HCT116 (cell line): ENCODE measurements around the gene ZNRF4. TPM values are rescaled to one million over a fixed set of nuclear protein-coding genes. Genes with fewer than 3 reads are reported as not detected.

Experiments used
- ATAC-seq: fragments of 200-7000 bp; cut with Tn5 transposase; 2 replicates; pipeline ENCODE4 v1.9.1; 2020; ENCODE audit warnings: mild to moderate bottlenecking, moderate library complexity
- BruUV-seq: library from RNA; stranded (reverse); fragments of 400-500 nt; replicated peaks from 2 replicates; lab custom pipeline; 2021; lab: Mats Ljungman, UMichigan
- CTCF ChIA-PET: fragments of 300-600 bp; sonication (Branson Sonifier 250); formaldehyde crosslinking; loops from one replicate; lab custom pipeline; 2021; ENCODE audit warnings: antibody characterized with exemption; lab: Charles Lee
- POLR2A ChIA-PET: fragments of 300-600, 350-600 bp; sonication (Branson Sonifier 250); formaldehyde crosslinking; loops from one replicate; lab custom pipeline; 2021; ENCODE audit warnings: antibody characterized with exemption; lab: Charles Lee
- RAD21 ChIA-PET, 2 experiments: fragments of 300-600 bp; sonication (Branson Sonifier 250); formaldehyde crosslinking; loops; one replicate each; lab custom pipeline; 2023; ENCODE audit warnings: low total read pairs in 2 of 2; ENCODE audit not compliant: uncharacterized antibody in 2 of 2, unreplicated experiment in 2 of 2, low non-redundant PET in 1 of 2; lab: Charles Lee
- DNase-seq: peaks from one replicate; pipeline ENCODE4 v3.0.0-alpha.2; 2010; ENCODE audit warnings: low read depth, low spot score
- H2AFZ ChIP-seq: fragments of 200-600 bp; shearing (Covaris generic), sonication (generic); 2 replicates; pipeline ENCODE4 v1.6.1; 2017; ENCODE audit warnings: low read depth, mixed run types, mixed read lengths, antibody characterized with exemption, low read length; ENCODE audit not compliant: poor library complexity, severe bottlenecking
- H3K27ac ChIP-seq: 2 replicates; pipeline ENCODE4 v1.5.1; 2012; ENCODE audit warnings: low read depth, low read length
- H3K27me3 ChIP-seq: fragments of 200-600 bp; sonication (generic); 2 replicates; pipeline ENCODE4 v1.6.1; 2016; ENCODE audit warnings: mixed run types, low read length, mixed read lengths; ENCODE audit not compliant: insufficient read depth
- H3K36me3 ChIP-seq, 2 experiments: fragments of 200-500 bp in 1 of 2; fragments of 200-600 bp in 1 of 2; sonication (Bioruptor generic) in 1 of 2; sonication (generic) in 1 of 2; 2 replicates each; pipeline versions ENCODE4 v1.5.1 to v1.6.1; 2014 to 2016; ENCODE audit warnings: low read length in 2 of 2, inconsistent platforms in 1 of 2, mixed read lengths in 1 of 2, mixed run types in 1 of 2; ENCODE audit not compliant: insufficient read depth in 2 of 2, control insufficient read depth in 1 of 2
- H3K4me1 ChIP-seq, 2 experiments: fragments of 200-600 bp in 1 of 2; sonication (generic) in 1 of 2; 2 replicates each; pipeline versions ENCODE4 v1.5.1 to v1.6.1; 2012 to 2017; ENCODE audit warnings: low read length in 2 of 2, inconsistent platforms in 1 of 2, mild to moderate bottlenecking in 1 of 2, mixed read lengths in 1 of 2, mixed run types in 1 of 2, moderate library complexity in 1 of 2; ENCODE audit not compliant: insufficient read depth in 2 of 2, control insufficient read depth in 1 of 2
- H3K4me2 ChIP-seq: fragments of 200-600 bp; sonication (generic); 2 replicates; pipeline ENCODE4 v1.6.1; 2017; ENCODE audit warnings: mixed run types, low read length, mixed read lengths
- H3K4me3 ChIP-seq, 2 experiments: fragments of 200-600 bp in 1 of 2; sonication (generic) in 1 of 2; replicated peaks in 1 of 2; 2 replicates each; pipeline ENCODE4 v1.5.1; 2011 to 2016; ENCODE audit warnings: low read length in 2 of 2, control low read depth in 1 of 2, low read depth in 1 of 2, mild to moderate bottlenecking in 1 of 2, mixed read lengths in 1 of 2, mixed run types in 1 of 2
- H3K79me2 ChIP-seq: fragments of 200-600 bp; sonication (generic); 2 replicates; pipeline ENCODE4 v1.6.1; 2017; ENCODE audit warnings: mild to moderate bottlenecking, mixed run types, low read length, moderate library complexity, mixed read lengths; ENCODE audit not compliant: insufficient read depth
- H3K9ac ChIP-seq: fragments of 200-600 bp; sonication (generic); 2 replicates; pipeline ENCODE4 v1.6.1; 2016; ENCODE audit warnings: low read length, mixed read lengths
- H3K9me2 ChIP-seq: fragments of 200-600 bp; sonication (generic), shearing (Covaris generic); 2 replicates; pipeline ENCODE4 v1.6.1; 2017; ENCODE audit warnings: mixed run types, mild to moderate bottlenecking, moderate library complexity; ENCODE audit not compliant: insufficient read depth
- H3K9me3 ChIP-seq, 2 experiments: fragments of 200-500 bp in 1 of 2; fragments of 200-600 bp in 1 of 2; sonication (Bioruptor generic) in 1 of 2; sonication (generic) in 1 of 2; 2 replicates each; pipeline ENCODE4 v1.6.1; 2014 to 2017; ENCODE audit warnings: low read length in 2 of 2, mixed read lengths in 2 of 2, inconsistent platforms in 1 of 2, low read depth in 1 of 2, mild to moderate bottlenecking in 1 of 2, mixed run types in 1 of 2, moderate library complexity in 1 of 2; ENCODE audit not compliant: control insufficient read depth in 1 of 2, insufficient read depth in 1 of 2
- H4K20me1 ChIP-seq: fragments of 200-600 bp; sonication (generic), shearing (Covaris generic); 2 replicates; pipeline ENCODE4 v1.6.1; 2017; ENCODE audit warnings: mixed run types, mild to moderate bottlenecking, moderate library complexity; ENCODE audit not compliant: insufficient read depth
- CBX3 ChIP-seq: IDR thresholded peaks from 2 replicates; pipeline ENCODE4 v1.6.1; 2012; ENCODE audit warnings: low read depth
- CTCF ChIP-seq, 3 experiments: fragments of 200-600 bp in 1 of 3; sonication (generic) in 1 of 3; IDR thresholded peaks in 2 of 3; conservative IDR thresholded peaks in 1 of 3; 2 replicates each; pipeline ENCODE4 v1.5.1; 2012 to 2017; ENCODE audit warnings: low read depth in 2 of 3, low read length in 2 of 3, antibody characterized with exemption in 1 of 3, borderline replicate concordance in 1 of 3, control low read depth in 1 of 3, mild to moderate bottlenecking in 1 of 3, mixed read lengths in 1 of 3, mixed run types in 1 of 3, moderate library complexity in 1 of 3; ENCODE audit not compliant: insufficient read depth in 1 of 3
- EGR1 ChIP-seq: IDR thresholded peaks from 2 replicates; pipeline ENCODE4 v1.6.1; 2012; ENCODE audit warnings: low read depth
- EZH2phosphoT487 ChIP-seq: fragments of 200-600 bp; IDR thresholded peaks from 2 replicates; pipeline ENCODE4 v1.6.1; 2018; ENCODE audit warnings: antibody characterized with exemption, borderline replicate concordance
- JUND ChIP-seq: IDR thresholded peaks from 2 replicates; pipeline ENCODE4 v1.6.1; 2012
- MAX ChIP-seq: IDR thresholded peaks from 2 replicates; pipeline ENCODE4 v1.6.1; 2012
- POLR2A ChIP-seq: IDR thresholded peaks from 2 replicates; pipeline ENCODE4 v1.7.0; 2011; ENCODE audit warnings: borderline replicate concordance; ENCODE audit not compliant: insufficient read depth, insufficient read length; ENCODE audit errors: extremely low read depth
- REST ChIP-seq: IDR thresholded peaks from 2 replicates; pipeline ENCODE4 v1.6.1; 2012; ENCODE audit warnings: low read depth
- SIN3A ChIP-seq: IDR thresholded peaks from 2 replicates; pipeline ENCODE4 v1.6.1; 2012; ENCODE audit warnings: low read depth
- SRF ChIP-seq: IDR thresholded peaks from 2 replicates; pipeline ENCODE4 v1.6.1; 2012; ENCODE audit warnings: low read depth
- ZBTB33 ChIP-seq: IDR thresholded peaks from 2 replicates; pipeline ENCODE4 v1.6.1; 2011; ENCODE audit warnings: mild to moderate bottlenecking, low read length, moderate library complexity; ENCODE audit not compliant: insufficient replicate concordance; ENCODE audit errors: extremely low read depth
- ZFX ChIP-seq: fragments of 450-650 bp; IDR thresholded peaks from 2 replicates; pipeline ENCODE4 v1.6.1; 2017
- ZNF274 ChIP-seq: fragments of 200-500 bp; sonication (Bioruptor generic); IDR thresholded peaks from 2 replicates; pipeline ENCODE4 v1.6.1; 2014; ENCODE audit warnings: mild to moderate bottlenecking, low read depth, low read length, inconsistent platforms
- intact Hi-C: fragments of 100-400 bp; cut with micrococcal nuclease; formaldehyde crosslinking; loops from 2 replicates; pipeline ENCODE4 v1.10.0; 2022
- total RNA-seq: library from RNA; stranded (reverse); gene quantifications from one replicate; pipeline ENCODE4 v1.2.1, GENCODE V29; 2021; ENCODE audit not compliant: unreplicated experiment

Gene ZNRF4
- total RNA-seq, 1 experiment from 2014 or later = not detected

- DNase-seq (no peak), ATAC-seq (no peak)
- H3K9me2 ChIP-seq = no peaks in the 10 kb centered on the region
- no peak overlapping the region for H3K4me3 ChIP-seq
- H3K36me3 ChIP-seq = no peaks in the 10 kb centered on the region
- ChIA-PET POLR2A (no interaction called here), RAD21 (no interaction called here), CTCF (no interaction called here)
- no peaks in the 10 kb centered on the region for H3K27me3 ChIP-seq
- no peaks in the 10 kb centered on the region for H4K20me1 ChIP-seq
- no peak overlapping the region for H2AFZ ChIP-seq
- no peak overlapping the region for H3K27ac ChIP-seq
- H3K4me1 ChIP-seq = no peaks in the 10 kb centered on the region
- no peaks in the 10 kb centered on the region for H3K79me2 ChIP-seq
- BruUV-seq = no TSS peak
- intact Hi-C loops = no loop called here
- no peaks in the 10 kb centered on the region for H3K9me3 ChIP-seq
- H3K9ac ChIP-seq = no peak overlapping the region
- no peak overlapping the region for H3K4me2 ChIP-seq
- TF ChIP-seq MAX (no peak), SIN3A (no peak), JUND (no peak), ZNF274 (no peak)
These were observed 40.6 kb downstream of the ZNRF4 start for GRCh38 chr19:5495792-5496191.

- H3K4me2 ChIP-seq = no peak overlapping the region
- H3K4me3 ChIP-seq = no peak overlapping the region
- H4K20me1 ChIP-seq = no peaks in the 10 kb centered on the region
- ChIA-PET CTCF (no interaction called here), RAD21 (no interaction called here), POLR2A (no interaction called here)
- no peak for DNase-seq
- no peaks in the 10 kb centered on the region for H3K79me2 ChIP-seq
- H2AFZ ChIP-seq = no peak overlapping the region
- no TSS peak for BruUV-seq
- no peak overlapping the region for H3K9ac ChIP-seq
- H3K27me3 ChIP-seq = no peaks in the 10 kb centered on the region
- H3K4me1 ChIP-seq = no peaks in the 10 kb centered on the region
- no peak for ATAC-seq
- intact Hi-C loops = no loop called here
- no peaks in the 10 kb centered on the region for H3K9me2 ChIP-seq
- H3K27ac ChIP-seq = no peak overlapping the region
- H3K9me3 ChIP-seq = peaks cover 0 to 4% of the 10 kb centered on the region in 2 experiments; a peak in 2 of 4 replicates
- no peaks in the 10 kb centered on the region for H3K36me3 ChIP-seq
- TF ChIP-seq MAX = no peak
- TF ChIP-seq CBX3 = no peak
- no peak for TF ChIP-seq CTCF (IDR thresholded peaks at IDR 0.05 in 2 of 3, conservative IDR thresholded peaks at IDR 0.05 in 1 of 3; ENCODE audit: borderline replicate concordance in 1 of 3, insufficient read depth in 1 of 3, low read depth in 2 of 3, low read length in 2 of 3)
- TF ChIP-seq ZBTB33 = no peak
- TF ChIP-seq SRF = no peak
- no peak for TF ChIP-seq EGR1
- no peak for TF ChIP-seq REST
- no peak for TF ChIP-seq EZH2phosphoT487
- TF ChIP-seq POLR2A = no peak
- no peak for TF ChIP-seq ZFX
These were observed 42.1 kb downstream of the ZNRF4 start for GRCh38 chr19:5497297-5497696.
